GM18508 (cell line): ENCODE measurements around the gene PGC.
"Not testable (repeated sequence)": the region's sequence is repeated elsewhere in the genome, so short reads cannot be mapped to it uniquely, and the experiment has no call there.

Source experiments
- ATAC-seq: cut with Tn5 transposase; IDR thresholded peaks from one replicate; pipeline ENCODE4 v1.9.1; 2021; ENCODE audit warnings: moderate number of reproducible peaks; ENCODE audit not compliant: insufficient read depth, unreplicated experiment

PGC gene

DNA sequence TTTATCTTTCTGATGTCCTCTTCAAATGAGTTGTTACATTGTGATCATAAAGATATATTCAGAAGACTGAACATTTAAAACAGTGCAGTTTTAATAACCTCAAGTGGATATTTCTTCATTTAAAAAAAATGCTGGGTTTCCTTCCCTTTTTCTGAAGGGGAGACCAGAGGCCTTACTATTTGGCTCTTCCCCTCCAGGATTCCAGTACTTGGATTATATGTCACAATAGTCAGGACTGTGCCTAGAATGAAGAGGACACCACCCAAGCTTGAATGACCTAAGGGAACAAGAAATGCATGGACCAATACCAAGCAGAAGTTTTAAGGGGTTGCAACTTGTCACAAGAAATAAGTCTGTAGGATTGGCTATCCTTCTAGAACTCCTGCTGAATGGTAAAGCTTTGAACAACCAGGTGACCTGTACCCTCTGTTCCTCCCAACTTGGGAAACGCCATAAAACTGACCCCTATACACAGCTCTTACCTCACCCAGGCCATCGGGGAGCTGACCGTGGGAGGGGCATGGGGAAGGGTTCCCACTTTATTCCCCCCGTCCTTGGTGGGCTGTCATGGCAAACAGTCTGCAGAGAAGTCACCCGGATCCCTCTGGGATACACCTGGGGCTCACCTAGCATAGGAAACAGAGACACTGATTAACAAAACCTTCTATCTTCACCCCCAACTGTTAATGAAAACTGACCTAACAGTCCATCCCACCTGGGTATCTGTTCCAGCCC lies 30.5 kb upstream of the PGC start:
- ATAC-seq, result no peak

DNA sequence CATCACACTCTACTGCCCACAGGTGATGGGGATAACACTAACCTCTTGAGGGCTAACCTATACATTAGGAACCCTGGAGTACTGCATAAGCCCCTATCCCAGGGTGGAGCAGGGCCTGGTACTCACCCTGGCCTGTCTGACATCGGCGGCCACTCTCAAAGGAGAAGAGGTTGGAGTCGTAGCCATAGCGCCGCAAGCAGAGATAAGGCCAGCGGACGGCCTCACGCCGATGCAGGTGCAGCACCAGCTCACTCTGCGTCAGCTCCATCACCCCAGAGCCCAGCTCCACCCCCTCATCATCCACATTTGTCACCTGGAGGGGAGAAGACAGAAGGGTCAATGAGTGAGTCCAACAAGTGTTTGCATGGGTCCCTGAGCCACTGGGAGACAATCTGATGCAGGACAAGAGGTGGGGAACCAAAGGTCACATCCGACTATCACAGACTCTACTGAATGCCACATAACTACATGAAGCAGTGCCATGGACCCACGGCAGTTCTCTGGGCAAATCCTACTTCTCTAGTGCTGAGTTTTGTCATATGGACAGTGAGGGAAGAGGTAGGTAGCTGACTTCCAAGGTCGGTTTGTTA lies 28.2 kb upstream of the PGC start:
- ATAC-seq, result no peak

DNA sequence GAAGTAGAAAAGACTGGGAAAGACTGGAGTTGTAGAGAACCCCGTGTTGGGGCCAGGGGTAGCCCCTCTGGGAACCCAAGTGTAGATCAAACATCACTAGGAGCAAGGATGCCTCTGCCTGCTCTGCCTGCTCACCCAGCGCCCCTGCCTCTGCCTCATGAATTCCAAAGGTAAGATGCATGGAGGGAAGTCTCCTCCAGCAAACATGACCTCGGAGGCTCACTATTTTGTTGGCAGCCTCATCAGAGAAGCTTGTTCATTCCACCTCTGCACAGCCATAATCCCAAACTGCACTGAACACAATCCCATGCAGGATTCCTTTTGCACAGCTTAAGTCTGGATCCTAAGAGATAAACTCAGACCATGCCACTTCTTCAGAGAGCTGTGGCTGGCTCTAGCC lies 27.6 kb upstream of the PGC start:
- ATAC-seq, result no peak

DNA sequence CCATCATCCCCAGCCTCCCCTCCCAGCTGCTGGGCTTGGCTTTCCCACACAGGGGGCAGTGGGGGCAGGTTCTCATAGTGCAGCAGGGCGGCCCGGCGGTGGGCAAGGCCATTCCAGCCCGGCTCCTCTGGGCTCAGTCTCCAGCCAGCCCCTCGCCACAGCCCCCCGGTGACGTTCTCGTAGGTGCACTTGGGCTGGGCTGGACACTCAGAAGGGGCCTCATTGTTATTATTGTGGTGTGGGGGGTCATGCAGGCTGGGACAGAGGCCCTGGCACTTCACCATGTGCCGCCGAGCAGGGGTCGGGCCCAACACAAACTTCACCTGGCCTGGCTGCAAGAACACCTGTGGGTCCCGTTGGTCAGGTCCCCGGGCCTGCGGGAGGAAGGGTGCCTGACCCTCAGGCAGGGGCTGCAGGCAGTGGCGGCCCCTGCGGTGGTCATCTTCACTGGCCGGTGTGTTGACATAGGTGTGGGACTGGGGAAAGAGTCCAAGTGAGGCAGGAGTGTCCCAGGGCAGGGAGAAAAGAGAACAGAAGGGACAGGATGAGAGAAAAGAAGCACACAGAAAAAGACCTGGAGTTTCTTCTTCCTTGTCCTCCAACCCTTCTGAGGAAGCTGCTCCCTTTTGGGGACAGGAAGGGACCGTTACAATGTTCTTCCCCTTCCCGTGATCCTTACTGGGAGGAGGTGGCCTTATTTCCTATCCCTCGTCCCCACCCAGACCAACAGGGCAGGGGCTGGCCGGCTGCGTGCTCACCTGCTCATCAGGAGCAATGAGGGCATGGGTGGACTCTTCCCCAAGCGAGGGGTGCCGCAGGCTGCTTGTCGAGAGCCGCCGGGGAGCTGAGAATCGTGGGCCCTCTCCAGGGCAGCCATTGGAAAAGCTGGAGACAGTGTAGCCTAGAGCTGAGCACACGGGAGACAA lies 24.1 kb upstream of the PGC start:
- no peak for ATAC-seq

DNA sequence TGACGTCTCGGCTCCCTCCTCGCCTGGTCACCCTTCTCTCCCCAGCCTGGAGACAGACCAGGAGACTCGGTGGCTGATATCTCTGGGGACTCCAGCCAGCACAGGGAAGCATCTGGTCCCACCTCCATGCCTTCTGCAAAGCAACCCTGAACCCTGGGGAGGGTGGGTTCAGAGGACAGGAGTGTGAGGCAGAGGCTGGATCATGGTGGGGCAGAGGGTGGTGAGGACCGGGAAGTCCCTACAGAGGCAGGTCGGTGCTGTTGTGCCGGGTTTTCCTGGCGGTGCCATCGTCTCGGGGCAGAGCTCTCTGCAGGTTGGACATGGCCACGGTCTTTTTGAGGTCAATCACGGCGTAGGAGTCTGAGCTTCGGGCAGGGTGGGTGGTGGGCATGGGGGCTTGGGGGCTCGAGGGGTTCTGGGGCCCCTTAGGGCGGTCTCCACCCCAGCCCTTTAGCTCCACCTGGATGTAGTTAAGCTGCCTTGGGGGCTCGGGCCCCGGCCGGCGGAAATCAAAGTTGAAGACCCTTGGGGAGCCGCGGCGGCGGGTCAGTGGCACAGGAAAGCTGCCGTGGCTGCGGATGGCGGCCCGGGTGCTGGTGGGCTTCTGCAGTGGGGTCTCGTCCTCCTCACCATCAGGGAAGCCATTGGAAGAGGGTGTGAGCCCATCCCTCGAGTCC lies 23.3 kb upstream of the PGC start:
- ATAC-seq, result no peak

DNA sequence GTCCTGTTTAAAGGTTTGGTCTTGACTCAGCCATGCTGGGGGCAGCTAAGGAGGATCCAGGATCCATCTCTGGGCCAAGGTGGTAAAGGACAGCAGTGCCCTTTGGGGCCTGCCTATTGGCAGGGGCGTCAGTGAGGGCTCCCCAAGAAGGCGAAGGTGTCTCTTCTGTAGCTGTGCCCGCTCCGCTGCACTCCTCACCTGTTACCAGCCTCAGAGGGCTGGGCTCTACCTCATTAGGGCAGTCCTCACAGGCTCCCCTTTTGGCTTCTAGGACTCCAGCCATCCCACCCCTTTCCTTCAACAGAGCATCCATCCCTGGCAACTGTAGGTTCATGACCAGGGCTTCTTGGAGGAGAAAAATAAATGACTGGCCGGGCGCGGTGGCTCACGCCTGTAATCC lies 22.2 kb upstream of the PGC start:
- ATAC-seq, result no peak

DNA sequence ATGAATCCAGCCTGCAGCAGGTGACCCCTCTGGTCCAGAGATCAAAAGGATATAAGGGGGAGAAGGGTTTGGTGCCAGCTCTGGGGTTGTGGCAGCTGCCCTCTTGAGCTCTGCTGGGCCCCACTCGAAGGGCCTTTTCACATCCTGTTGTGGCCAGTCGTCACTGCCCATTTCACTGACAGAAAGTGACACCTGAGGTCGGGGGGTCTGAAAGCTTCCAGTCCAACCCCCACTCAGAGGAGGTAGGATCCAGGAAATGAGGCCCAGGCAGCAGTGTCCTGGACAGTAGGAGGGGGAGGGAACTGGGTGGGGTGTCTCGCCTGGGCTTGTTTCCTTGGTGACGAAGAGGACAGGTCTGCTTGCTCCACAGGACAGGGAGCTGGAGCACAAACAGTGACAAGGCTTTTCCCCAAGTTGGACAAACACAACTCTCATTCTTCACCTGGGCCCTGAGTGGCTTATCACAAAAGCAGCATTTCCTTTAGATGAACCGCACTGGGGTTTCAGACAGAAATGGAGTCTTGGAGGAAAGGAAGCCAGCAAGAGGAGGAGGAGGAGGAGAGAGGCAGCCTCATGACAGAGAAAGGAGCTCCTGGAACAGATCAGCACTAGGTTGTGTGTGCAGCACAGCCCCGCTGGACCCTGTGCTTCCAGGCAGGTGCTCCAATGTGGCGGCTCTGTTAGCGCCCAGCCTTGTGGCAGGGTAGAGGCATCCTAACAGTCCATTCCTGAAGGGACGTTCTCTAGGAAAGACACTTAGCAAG lies 21.5 kb upstream of the PGC start:
- no peak for ATAC-seq

DNA sequence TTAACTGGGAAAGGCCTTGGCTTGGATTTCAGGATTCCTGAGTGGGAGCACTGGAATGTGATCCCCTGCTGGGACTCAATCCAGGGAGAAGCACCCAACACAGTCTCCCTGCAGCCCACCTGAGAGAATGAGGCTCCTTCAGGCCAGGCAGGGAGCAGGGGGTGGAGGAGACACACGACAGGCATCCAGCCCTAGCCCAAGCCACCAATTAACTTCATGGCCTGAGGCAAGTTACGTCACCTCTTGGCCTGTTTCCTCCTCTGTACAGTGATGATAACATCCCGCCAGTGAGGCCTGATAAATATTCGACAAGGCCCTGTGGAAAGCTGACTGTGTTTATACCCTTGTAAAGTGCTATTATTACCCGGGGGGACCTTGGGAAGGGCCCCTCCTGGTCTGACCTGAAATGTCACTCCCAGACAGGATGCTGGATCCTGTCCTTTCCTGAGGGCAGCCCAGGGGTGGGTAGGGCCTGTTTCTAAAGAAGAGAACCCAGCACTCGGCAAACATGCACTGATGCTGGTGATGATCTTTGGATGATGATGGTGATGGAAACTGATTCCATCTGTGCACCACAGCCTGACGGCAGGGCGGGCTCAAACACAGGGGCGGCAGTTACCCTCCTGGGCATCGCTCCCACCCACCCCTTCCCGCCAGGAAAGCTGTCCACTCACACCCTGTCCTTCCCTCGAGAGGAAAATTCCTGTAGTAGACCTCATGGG lies 20.1 kb upstream of the PGC start:
- ATAC-seq, result no peak

DNA sequence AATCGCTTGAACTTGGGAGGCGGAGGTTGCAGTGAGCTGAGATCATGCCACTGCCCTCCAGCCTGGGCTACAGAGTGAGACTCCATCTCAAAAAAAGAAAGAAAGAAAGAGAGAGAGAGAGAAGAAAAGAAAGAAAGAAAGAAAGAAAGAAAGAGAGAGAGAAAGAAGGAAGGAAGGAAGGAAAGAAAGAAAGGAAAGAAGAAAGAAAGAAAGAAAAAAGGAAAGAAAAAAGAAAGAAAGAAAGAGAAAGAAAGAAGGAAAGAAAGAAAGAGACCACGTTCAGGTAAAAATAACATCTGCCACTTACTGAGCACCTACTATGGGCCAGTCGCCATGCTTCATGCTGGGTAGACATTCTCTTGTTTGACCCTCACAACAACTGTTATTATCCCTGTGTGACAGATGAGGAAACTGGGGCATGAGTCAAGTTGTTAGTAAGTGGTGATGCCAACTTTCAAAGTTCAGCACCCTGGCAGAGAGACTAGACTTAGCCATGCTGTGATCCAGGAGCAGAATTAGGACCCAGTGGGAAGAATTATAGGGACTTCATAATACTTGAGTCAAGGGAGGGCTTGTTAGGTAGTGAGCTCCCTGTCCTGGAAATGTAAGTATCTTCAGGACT lies 19.0 kb upstream of the PGC start:
- not testable (repeated sequence) for ATAC-seq

DNA sequence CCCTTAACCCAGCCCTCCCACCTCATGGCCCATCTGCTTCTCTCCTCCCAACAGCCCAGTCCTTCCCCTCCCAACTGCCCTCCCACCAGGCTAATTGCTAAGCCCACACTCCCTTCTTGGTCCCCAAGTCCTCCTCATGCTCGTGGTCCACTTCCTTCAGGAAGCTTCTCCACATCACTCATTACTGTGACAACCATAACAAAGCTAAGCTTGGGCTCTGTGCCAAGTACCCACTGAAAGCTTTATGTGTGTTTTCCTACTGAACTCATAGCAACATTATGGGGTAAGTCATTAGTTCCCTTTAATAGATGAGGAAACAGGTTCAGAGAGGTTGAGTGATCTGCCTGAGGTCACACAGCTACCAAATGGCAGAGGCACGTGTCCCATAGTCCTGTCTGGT lies 16.3 kb upstream of the PGC start:
- no peak for ATAC-seq

DNA sequence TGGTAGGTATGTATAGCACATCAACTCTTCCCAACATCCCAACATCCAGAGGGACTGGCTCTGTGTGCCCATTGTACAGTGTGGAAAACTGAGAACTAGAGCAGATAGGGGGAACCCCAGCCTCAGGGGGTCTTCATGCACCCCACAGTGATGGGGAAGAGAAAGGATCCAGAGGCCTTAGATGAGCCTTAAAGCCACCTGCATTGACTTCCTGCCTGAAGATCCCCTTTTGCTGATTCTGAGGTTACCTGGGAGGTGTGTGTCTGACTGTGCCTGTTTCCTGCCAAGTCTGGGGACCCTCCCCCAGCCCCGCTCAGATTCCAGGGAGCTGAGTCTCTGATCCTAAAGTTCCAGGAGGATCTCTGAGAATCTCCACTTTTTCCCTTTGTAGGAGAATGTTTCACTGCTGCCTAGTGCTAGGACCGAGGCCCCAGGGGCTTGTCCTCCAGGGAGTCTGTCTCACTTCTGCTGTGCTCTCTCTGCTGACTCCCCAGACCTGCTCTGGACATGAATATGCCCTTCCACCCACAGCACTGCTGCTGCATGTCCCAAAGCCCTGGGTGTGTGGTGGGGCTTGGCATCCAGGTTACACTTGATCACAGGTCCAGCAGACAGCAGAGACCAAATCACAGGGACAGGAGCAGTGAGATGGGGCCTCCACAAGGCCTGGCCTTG lies 12.8 kb upstream of the PGC start:
- ATAC-seq, result no peak

DNA sequence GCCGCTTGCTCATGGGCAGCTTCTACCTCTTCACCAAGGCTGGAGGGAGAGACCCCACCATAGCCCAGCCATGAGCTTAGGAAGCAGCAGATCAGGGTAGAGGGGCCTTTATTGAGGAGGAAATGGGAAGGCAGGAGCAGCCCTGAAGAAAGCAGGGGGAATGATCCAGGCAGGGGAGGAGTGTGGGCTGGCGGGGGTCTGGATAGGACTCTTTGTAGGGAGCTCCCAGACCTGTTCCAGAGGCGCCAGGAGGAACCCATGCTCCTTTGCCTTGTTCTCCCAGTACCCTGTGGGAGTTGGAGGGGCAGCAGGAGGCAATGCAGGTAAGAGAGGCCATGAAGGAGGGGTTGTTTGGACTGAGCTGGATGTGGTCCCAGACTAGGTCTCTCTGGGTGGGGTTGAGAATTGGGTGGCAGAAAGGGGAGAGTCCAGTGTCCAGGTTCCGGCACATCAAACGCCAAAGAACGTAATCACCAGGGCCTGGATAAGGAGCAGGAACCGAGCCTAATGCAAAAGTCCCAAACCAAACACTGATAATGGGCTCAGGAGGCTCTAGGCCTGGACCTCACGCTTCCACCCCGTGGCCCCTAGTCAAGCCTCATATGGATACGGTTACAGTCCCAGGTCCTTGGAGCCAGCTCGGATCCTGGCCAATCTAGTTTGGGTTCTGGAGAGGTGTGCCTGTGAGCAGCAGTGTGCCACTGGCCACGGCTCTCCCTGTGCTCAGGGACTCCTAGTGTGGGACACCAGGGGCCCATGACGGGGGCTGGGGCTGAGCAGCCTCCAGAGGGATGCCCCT lies 12.1 kb upstream of the PGC start:
- no peak for ATAC-seq

DNA sequence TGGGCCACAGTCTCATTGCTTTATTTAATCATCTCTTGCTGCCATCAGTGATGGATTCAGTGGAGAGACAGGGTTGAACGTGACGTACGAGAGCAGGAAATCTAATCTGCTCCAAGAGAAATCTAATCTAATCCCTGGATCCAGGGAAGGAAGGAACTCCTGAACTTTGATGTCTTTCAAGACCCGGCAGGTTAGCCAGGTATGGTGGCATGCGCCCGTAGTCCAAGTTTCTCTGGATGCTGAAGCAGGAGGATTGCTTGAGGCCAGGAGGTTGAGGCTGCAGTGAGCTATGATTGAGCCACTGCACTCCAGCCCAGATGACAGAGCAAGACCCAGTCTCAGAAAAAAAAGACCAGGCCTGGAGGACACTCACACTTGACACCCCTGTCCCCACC lies 11.4 kb upstream of the PGC start:
- no peak for ATAC-seq

DNA sequence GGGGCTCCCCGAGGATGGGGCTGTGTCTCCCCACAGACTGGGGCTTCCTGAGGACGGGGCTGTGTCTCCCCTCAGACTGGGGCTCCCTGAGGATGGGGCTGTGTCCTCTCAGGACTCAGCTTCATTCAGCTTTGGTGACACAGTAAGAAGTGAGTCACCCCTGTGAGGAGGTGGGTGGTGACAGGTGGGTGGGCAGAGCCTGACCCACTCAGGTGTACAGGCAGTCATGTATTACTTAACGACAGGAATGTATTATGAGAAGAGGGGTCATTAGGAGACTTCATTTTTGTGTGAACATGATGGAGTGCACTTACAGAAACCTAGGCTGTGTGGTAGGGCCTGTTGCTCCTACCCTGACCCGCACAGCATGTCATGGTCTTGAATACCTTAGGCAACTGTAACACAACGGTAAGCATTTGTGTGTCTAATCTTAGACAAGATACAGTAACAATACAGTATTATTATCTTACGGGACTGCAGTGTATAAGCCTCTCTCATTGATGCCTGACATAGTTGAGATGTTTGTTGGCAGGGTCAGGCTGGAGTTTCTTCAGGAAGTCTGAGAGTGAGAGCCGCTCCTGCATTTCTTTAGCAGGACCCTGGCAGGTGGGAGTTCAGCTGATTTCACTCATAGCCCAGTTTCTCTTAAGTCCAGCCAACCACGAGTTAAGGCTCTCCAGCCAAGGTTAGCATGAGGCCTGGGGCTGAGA lies 10.9 kb upstream of the PGC start:
- no peak for ATAC-seq

DNA sequence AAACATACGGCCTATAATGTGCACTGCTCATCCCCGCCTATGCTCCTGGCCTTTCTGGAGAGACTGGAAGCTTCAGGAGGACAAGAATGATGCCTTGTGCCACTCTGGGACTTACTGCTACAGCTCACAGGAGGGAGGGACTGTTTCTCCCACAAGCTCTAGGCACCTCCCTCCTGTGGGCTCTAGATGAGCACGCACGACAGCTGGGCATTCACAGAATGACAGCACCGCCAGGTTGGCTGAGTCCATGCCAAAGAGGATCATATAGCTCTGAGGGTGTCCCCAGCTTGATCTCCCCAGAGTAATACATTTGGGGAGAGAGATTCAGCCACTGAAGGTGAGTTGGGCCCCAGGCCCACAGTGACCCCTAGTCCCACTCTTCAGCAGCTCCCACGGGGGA lies 10.1 kb upstream of the PGC start:
- ATAC-seq, result no peak

DNA sequence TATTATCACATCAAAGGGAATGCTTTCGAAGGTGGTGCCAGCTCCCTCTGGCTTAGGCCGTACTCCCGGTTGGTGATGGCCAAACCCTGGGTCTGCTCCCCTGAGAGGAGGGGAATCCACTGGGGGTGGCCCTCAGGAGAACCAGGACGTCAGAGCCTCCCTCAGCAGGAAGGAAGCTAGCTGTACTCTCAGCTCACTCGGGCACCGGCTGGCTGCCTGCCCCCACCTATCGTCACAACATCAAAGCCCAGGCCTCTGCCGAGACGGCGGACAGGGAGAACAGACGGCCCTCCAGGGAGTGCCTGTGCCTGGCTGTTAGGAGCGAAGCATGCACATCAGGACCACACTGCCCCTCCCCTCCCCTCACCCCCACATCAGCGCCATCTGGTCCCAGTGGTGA lies 9.2 kb upstream of the PGC start:
- no peak for ATAC-seq

DNA sequence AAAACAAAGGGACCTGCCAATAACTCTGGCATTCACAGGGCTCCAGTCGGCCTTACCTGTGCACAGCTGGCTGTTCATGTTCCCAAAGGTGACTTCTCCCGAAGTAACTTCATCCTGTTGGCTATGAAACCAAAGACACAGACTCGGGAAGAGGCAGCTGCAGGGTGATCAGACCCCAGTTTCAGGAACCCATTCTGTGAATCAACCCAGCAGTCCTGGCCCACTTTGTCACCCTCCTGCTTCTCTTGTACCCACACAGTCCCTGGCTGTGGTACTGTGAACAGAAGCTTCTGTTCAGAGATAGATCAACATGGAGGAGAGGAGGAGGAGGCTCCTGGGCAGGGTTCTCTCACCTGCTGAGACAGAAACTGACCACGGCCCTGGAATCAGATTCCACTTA lies 8.7 kb upstream of the PGC start:
- ATAC-seq, result no peak
